ENCODE data around the gene COL4A2.

DNA sequence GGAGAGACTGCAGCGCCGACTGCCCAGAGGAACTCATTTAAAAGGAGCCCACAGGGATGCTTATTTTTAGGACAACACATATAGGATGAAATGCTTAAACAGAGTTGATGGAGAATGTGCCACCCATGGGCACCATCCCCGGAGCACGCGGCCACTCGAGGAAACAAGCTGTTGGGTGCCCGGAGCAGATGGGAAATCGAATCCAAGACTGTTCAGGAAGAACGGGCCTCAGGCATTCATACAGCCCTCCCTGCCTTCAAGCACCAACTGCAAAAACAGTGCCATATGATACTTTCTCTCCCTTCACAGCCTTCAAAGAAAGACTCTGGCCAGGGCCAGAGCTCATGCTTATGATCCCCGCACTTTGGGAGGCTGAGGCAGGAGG is 214.2 kb downstream of the COL4A2 start:
- TF ChIP-seq CTCF (IDR thresholded peaks at IDR 0.05) (no peak), EZH2 (IDR thresholded peaks at IDR 0.05; ENCODE audit: borderline replicate concordance, insufficient read depth, low read depth, low read length, poor library complexity, severe bottlenecking) (no peak)

All from B cell (primary cell).